H9 (cell line): Measurements from ENCODE around the gene TEX2. TPM values are rescaled to one million over a fixed set of nuclear protein-coding genes. Genes with fewer than 3 reads are reported as not detected.

Experiments used
- DNase-seq: peaks from one replicate; pipeline ENCODE4 v3.0.0-alpha.2; 2017
- H2AFZ ChIP-seq: one replicate; pipeline ENCODE4 v1.6.1; 2013; ENCODE audit warnings: mild to moderate bottlenecking, low read length, control low read depth, moderate library complexity
- H2AK5ac ChIP-seq: 2 replicates; pipeline ENCODE4 v1.6.1; 2013; ENCODE audit warnings: low read length, control low read depth, mixed read lengths; ENCODE audit not compliant: insufficient read length
- H2BK120ac ChIP-seq: one replicate; pipeline ENCODE4 v1.6.1; 2013; ENCODE audit warnings: low read depth, mild to moderate bottlenecking, low read length, control low read depth, inconsistent platforms; ENCODE audit not compliant: poor library complexity, severe bottlenecking
- H2BK12ac ChIP-seq: 2 replicates; pipeline ENCODE4 v1.6.1; 2013; ENCODE audit warnings: low read length, control low read depth, mixed read lengths, low read depth; ENCODE audit not compliant: insufficient read length
- H2BK15ac ChIP-seq: 2 replicates; pipeline ENCODE4 v1.6.1; 2013; ENCODE audit warnings: low read depth, low read length, control low read depth
- H2BK20ac ChIP-seq: one replicate; pipeline ENCODE4 v1.6.1; 2013; ENCODE audit warnings: low read depth, mild to moderate bottlenecking, low read length, control low read depth, inconsistent platforms; ENCODE audit not compliant: poor library complexity, severe bottlenecking
- H2BK5ac ChIP-seq: 2 replicates; pipeline ENCODE4 v1.6.1; 2013; ENCODE audit warnings: low read length, control low read depth, mixed read lengths; ENCODE audit not compliant: insufficient read length
- H3K14ac ChIP-seq: 2 replicates; pipeline ENCODE4 v1.6.1; 2013; ENCODE audit warnings: low read length, control low read depth; ENCODE audit not compliant: insufficient read depth
- H3K18ac ChIP-seq: 2 replicates; pipeline ENCODE4 v1.6.1; 2013; ENCODE audit warnings: low read depth, mild to moderate bottlenecking, mixed read lengths, low read length, control low read depth; ENCODE audit not compliant: insufficient read length
- H3K23ac ChIP-seq: 2 replicates; pipeline ENCODE4 v1.6.1; 2013; ENCODE audit warnings: low read length, control low read depth, mixed read lengths, low read depth; ENCODE audit not compliant: insufficient read length
- H3K23me2 ChIP-seq: 2 replicates; pipeline ENCODE4 v1.6.1; 2013; ENCODE audit warnings: low read depth, mild to moderate bottlenecking, mixed read lengths, low read length, control low read depth; ENCODE audit not compliant: insufficient read length, poor library complexity, severe bottlenecking
- H3K27ac ChIP-seq: 2 replicates; pipeline ENCODE4 v1.5.1; 2013; ENCODE audit warnings: low read length, control low read depth, mixed read lengths, low read depth; ENCODE audit not compliant: insufficient read length
- H3K27me3 ChIP-seq: 2 replicates; pipeline ENCODE4 v1.6.1; 2013; ENCODE audit warnings: low read length, control low read depth, inconsistent platforms; ENCODE audit not compliant: insufficient read depth
- H3K4ac ChIP-seq: 2 replicates; pipeline ENCODE4 v1.6.1; 2013; ENCODE audit warnings: low read depth, mild to moderate bottlenecking, control low read depth, inconsistent platforms, low read length, moderate library complexity
- H3K4me1 ChIP-seq: 2 replicates; pipeline ENCODE4 v1.6.1; 2013; ENCODE audit warnings: low read length, control low read depth, inconsistent platforms; ENCODE audit not compliant: insufficient read depth
- H3K4me2 ChIP-seq: 2 replicates; pipeline ENCODE4 v1.6.1; 2013; ENCODE audit warnings: low read length, control low read depth, mixed read lengths; ENCODE audit not compliant: insufficient read length, insufficient read depth
- H3K56ac ChIP-seq: 2 replicates; pipeline ENCODE4 v1.6.1; 2013; ENCODE audit warnings: low read depth, mild to moderate bottlenecking, mixed read lengths, low read length, control low read depth; ENCODE audit not compliant: insufficient read length
- H3K79me1 ChIP-seq: 2 replicates; pipeline ENCODE4 v1.6.1; 2013; ENCODE audit warnings: low read depth, mild to moderate bottlenecking, moderate library complexity, low read length, control low read depth, inconsistent platforms; ENCODE audit not compliant: insufficient read depth, poor library complexity, severe bottlenecking
- H3K79me2 ChIP-seq: 2 replicates; pipeline ENCODE4 v1.6.1; 2013; ENCODE audit warnings: low read length, control low read depth, inconsistent platforms; ENCODE audit not compliant: insufficient read depth
- H3K9ac ChIP-seq: 2 replicates; pipeline ENCODE4 v1.6.1; 2013; ENCODE audit warnings: low read length, control low read depth, mixed read lengths; ENCODE audit not compliant: insufficient read length; ENCODE audit errors: extremely low read depth
- H3K9me3 ChIP-seq: one replicate; pipeline ENCODE4 v1.6.1; 2013; ENCODE audit warnings: low read depth, low read length, inconsistent platforms; ENCODE audit not compliant: control insufficient read depth
- H3T11ph ChIP-seq: one replicate; pipeline ENCODE4 v1.6.1; 2013; ENCODE audit warnings: mild to moderate bottlenecking, low read length, control low read depth, inconsistent platforms
- H4K20me1 ChIP-seq: one replicate; pipeline ENCODE4 v1.6.1; 2013; ENCODE audit not compliant: control insufficient read depth, insufficient read length, insufficient read depth
- H4K5ac ChIP-seq: 2 replicates; pipeline ENCODE4 v1.6.1; 2013; ENCODE audit warnings: low read depth, mild to moderate bottlenecking, mixed read lengths, low read length, control low read depth; ENCODE audit not compliant: insufficient read length
- H4K8ac ChIP-seq: replicated peaks from 2 replicates; pipeline ENCODE4 v1.6.1; 2013; ENCODE audit warnings: low read length, control low read depth, mixed read lengths, low read depth; ENCODE audit not compliant: insufficient read length
- H4K91ac ChIP-seq: 2 replicates; pipeline ENCODE4 v1.6.1; 2013; ENCODE audit warnings: low read depth, mild to moderate bottlenecking, moderate library complexity, mixed read lengths, low read length, control low read depth; ENCODE audit not compliant: insufficient read length
- H3K27ac Mint-ChIP-seq, 3 experiments: 2 replicates in 2 of 3; 3 replicates in 1 of 3; pipeline ENCODE4 v1.8.0; 2020 to 2021; ENCODE audit warnings: mixed read lengths in 3 of 3, mild to moderate bottlenecking in 1 of 3, moderate library complexity in 1 of 3
- H3K27me3 Mint-ChIP-seq: 2 replicates; pipeline ENCODE4 v1.8.0; 2021; ENCODE audit warnings: low read depth, mild to moderate bottlenecking, moderate library complexity, mixed read lengths
- H3K36me3 Mint-ChIP-seq, 3 experiments: 2 replicates in 2 of 3; 3 replicates in 1 of 3; pipeline ENCODE4 v1.8.0; 2020 to 2021; ENCODE audit warnings: low read depth in 3 of 3, mixed read lengths in 3 of 3; ENCODE audit not compliant: insufficient read depth in 1 of 3
- H3K4me1 Mint-ChIP-seq, 2 experiments: 2 replicates each; pipeline ENCODE4 v1.8.0; 2020; ENCODE audit warnings: mixed read lengths in 2 of 2
- H3K4me3 Mint-ChIP-seq, 2 experiments: 2 replicates in 1 of 2; 3 replicates in 1 of 2; pipeline ENCODE4 v1.8.0; 2020 to 2021; ENCODE audit warnings: mild to moderate bottlenecking in 2 of 2, mixed read lengths in 2 of 2, moderate library complexity in 1 of 2
- H3K9me3 Mint-ChIP-seq, 2 experiments: 2 replicates in 1 of 2; 3 replicates in 1 of 2; pipeline ENCODE4 v1.8.0; 2020; ENCODE audit warnings: mild to moderate bottlenecking in 2 of 2, mixed read lengths in 2 of 2, moderate library complexity in 1 of 2
- WGBS: extraction: QIAGEN DNeasy Blood & Tissue Kit; methylation state at CpG from one replicate; pipeline ENCODE4 v1.1.7; 2013; ENCODE audit warnings: missing lambda C conversion rate, low lambda C conversion rate, mixed read lengths; ENCODE audit not compliant: insufficient read length; ENCODE audit errors: extremely low coverage; 5-methylcytosine and 5-hydroxymethylcytosine counted together
- total RNA-seq: library from RNA; stranded (reverse); gene quantifications from 2 replicates; pipeline ENCODE4 v1.2.1, GENCODE V29; 2021
- TF ChIP-seq, protein P1 (sequence below): fragments of 200-600 bp; sonication (generic); conservative IDR thresholded peaks from 3 replicates; pipeline ENCODE4 v1.8.0; 2021; ENCODE audit warnings: antibody characterized with exemption, mild to moderate bottlenecking

TEX2 gene
- total RNA-seq, 1 experiment from 2014 or later, result 12.2 TPM

DNA sequence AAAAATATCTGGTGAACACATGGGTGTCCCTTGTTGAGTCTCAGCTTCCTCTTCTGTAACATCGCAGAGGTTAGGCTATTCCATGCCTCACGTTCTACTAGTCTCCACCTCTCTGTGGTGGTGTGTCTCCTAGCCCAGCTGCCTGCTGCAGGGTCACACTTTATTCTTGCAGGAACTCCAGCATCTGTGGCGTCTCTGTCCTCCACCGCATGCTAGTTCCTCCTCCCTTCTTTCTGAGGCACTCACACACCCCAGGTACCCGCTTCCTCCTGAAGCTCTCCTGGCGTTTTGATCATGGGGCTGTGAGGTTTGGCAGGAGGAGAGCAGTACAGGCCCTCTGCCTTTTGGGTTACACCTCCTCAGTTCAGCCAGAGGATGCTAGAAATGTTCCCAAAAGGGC is 9.9 kb upstream of the TEX2 start:
- peaks cover 2% of the 10 kb centered on the region; the same call in 1 of the 2 replicates for H3K27me3 ChIP-seq
- H3K14ac ChIP-seq, result no peak overlapping the region
- H2BK20ac ChIP-seq, result no peak overlapping the region
- no peak overlapping the region for H3K56ac ChIP-seq
- H2BK15ac ChIP-seq, result no peak overlapping the region
- no peak overlapping the region for H3K4me2 ChIP-seq
- H3K23ac ChIP-seq, result no peak overlapping the region
- no peak overlapping the region for H3K4me3 Mint-ChIP-seq
- no peak overlapping the region for H4K91ac ChIP-seq
- H3K9me3 Mint-ChIP-seq, result peaks cover 5% of the 10 kb centered on the region in 2 experiments; a peak in 2 of 5 replicates
- no peak overlapping the region for H3K18ac ChIP-seq
- DNase-seq, result no peak
- H3K4ac ChIP-seq, result no peak overlapping the region
- no peak overlapping the region for H2BK120ac ChIP-seq
- no peaks in the 10 kb centered on the region for H3K79me1 ChIP-seq
- no peak overlapping the region for H4K5ac ChIP-seq
- TF ChIP-seq, protein P1, sequence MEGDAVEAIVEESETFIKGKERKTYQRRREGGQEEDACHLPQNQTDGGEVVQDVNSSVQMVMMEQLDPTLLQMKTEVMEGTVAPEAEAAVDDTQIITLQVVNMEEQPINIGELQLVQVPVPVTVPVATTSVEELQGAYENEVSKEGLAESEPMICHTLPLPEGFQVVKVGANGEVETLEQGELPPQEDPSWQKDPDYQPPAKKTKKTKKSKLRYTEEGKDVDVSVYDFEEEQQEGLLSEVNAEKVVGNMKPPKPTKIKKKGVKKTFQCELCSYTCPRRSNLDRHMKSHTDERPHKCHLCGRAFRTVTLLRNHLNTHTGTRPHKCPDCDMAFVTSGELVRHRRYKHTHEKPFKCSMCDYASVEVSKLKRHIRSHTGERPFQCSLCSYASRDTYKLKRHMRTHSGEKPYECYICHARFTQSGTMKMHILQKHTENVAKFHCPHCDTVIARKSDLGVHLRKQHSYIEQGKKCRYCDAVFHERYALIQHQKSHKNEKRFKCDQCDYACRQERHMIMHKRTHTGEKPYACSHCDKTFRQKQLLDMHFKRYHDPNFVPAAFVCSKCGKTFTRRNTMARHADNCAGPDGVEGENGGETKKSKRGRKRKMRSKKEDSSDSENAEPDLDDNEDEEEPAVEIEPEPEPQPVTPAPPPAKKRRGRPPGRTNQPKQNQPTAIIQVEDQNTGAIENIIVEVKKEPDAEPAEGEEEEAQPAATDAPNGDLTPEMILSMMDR, result no peak
- no peak overlapping the region for H4K8ac ChIP-seq
- no peak overlapping the region for H3T11ph ChIP-seq
- no peak overlapping the region for H2BK12ac ChIP-seq
- H3K27ac Mint-ChIP-seq, result no peak overlapping the region; a peak in 1 of 7 replicates
- H2AK5ac ChIP-seq, result no peak overlapping the region
- no peak overlapping the region for H2AFZ ChIP-seq
- H3K23me2 ChIP-seq, result no peaks in the 10 kb centered on the region
- peaks cover 6% of the 10 kb centered on the region in 2 experiments for H3K4me1 Mint-ChIP-seq
- peaks cover 12% of the 10 kb centered on the region for H3K27me3 Mint-ChIP-seq
- H3K79me2 ChIP-seq, result no peaks in the 10 kb centered on the region
- H3K9ac ChIP-seq, result no peak overlapping the region
- no peaks in the 10 kb centered on the region; a peak in 1 of 7 replicates for H3K36me3 Mint-ChIP-seq
- no peak overlapping the region for H2BK5ac ChIP-seq
- no peaks in the 10 kb centered on the region for H4K20me1 ChIP-seq
- H3K4me1 ChIP-seq, result no peaks in the 10 kb centered on the region
- no peaks in the 10 kb centered on the region for H3K9me3 ChIP-seq
- no peak overlapping the region for H3K27ac ChIP-seq
- no CpG with 5 or more reads among the region's 6 CpGs for WGBS
